T-helper 1 cell treated with Interleukin-12 subunit alpha and Interleukin-12 subunit beta and Interleukin-4 antibody, amounts not matched to agents 30 μg/mL and 1 μg/mL, for 36 hours (primary cell): ENCODE results near the gene FLNB.
A peak's percentile ranks its signal among the peaks of the same experiment; 100 is the strongest.
"Not testable (repeated sequence)": the region's sequence is repeated elsewhere in the genome, so short reads cannot be mapped to it uniquely, and the experiment has no call there.

Experiments used
- H3K27ac Mint-ChIP-seq: one replicate; pipeline ENCODE4 v1.8.0; 2021; ENCODE audit warnings: mild to moderate bottlenecking, mixed read lengths
- H3K27me3 Mint-ChIP-seq: one replicate; pipeline ENCODE4 v1.8.0; 2021; ENCODE audit warnings: low read depth, mixed read lengths
- H3K36me3 Mint-ChIP-seq: one replicate; pipeline ENCODE4 v1.8.0; 2021; ENCODE audit warnings: low read depth, mixed read lengths
- H3K4me1 Mint-ChIP-seq: one replicate; pipeline ENCODE4 v1.8.0; 2021; ENCODE audit warnings: low read depth, mixed read lengths
- H3K4me3 Mint-ChIP-seq: one replicate; pipeline ENCODE4 v1.8.0; 2021; ENCODE audit warnings: mild to moderate bottlenecking, moderate library complexity, mixed read lengths
- H3K9me3 Mint-ChIP-seq: one replicate; pipeline ENCODE4 v1.8.0; 2021; ENCODE audit warnings: mixed read lengths

The FLNB gene

DNA sequence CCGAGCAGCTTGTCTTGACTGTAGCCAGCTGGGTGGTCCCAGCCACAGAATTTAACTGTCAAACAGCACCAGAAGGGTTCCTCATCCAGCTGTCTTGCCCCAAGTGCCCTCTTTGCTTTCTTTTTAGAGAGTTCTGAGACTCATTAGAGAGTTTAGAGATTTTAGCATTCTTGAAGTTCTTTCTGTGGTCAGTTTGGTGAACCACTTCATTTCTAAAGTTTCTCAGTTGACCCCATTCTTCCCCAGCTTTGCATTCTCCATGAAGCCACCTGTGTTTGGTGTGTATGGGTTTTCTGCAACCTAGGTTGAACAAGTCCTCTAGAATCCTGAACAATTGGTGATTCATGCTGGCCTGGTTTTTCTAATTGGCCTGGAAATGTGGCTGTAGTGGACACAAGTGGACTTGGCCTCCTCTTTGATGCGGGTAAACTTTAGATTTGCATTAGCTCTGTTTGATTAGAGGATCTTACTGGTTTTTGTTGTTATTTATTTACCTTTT, 33.7 kb downstream of the FLNB start:
- Mint-ChIP-seq H3K27me3 (peaks cover 3% of the 10 kb centered on the region), H3K4me1 (peaks cover 47% of the 10 kb centered on the region), H3K9me3 (no peaks in the 10 kb centered on the region), H3K27ac (peak overlapping the region; percentile 62), H3K36me3 (peaks cover 7% of the 10 kb centered on the region), H3K4me3 (peak overlapping the region; percentile 41)

DNA sequence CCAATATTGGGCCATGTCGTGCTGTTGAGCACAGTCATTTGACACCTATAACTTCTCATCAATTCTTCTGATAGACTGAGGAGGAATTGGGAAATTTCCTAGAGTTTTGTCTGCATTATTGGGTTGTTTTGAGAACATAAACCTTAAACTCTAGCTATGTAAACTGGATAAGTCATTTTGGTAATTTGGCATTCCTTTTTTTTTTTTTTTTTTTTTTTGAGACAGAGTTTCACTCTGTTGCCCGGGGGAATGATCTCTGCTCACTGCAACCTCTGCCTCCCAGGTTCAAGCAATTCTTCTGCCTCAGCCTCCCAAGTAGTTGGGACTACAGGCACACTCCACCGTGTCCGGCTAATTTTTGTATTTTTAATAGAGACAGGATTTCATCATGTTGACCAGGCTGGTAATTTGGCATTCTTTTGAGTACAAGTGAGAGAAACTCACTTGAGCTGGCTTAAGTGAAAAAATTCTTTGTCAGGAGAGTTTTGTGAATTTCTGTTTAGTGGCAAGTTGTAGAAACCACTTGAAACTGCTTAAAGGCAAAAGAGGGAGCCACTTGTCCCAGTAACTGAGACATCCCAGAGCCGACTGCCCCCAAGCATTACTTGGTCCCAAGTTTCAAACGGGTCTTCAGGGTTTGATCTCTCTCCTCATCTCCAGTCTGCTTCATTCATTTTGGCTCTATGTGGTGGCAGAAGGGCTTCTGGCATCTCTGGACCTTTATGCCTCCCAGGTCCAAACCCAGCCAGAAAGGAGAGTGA, 34.9 kb downstream of the FLNB start:
- Mint-ChIP-seq H3K4me3 (no peak overlapping the region), H3K4me1 (peaks cover 37% of the 10 kb centered on the region), H3K27ac (no peak overlapping the region), H3K36me3 (peaks cover 3% of the 10 kb centered on the region), H3K27me3 (no peaks in the 10 kb centered on the region), H3K9me3 (no peaks in the 10 kb centered on the region)

DNA sequence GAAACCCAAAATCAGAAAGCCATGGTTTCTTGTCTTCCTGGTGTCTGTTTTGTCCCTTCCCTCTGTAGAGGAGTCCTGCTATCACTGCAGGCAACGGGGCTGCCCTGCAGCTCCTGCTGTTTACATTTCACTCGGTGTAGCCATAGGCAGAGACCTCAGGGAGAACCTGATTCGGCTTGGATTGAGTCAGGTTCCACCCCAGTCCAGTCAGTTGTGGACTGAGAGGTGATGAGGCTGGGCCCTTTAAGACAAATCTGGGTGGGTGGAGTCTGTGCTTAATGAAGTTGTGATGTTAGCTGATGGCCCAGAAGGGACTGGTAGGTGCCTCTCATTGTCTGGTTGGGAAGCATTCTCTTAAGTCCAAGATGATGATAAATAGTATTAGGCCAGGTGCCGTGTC, 35.7 kb downstream of the FLNB start:
- H3K4me1 Mint-ChIP-seq = peaks cover 42% of the 10 kb centered on the region
- H3K27ac Mint-ChIP-seq = no peak overlapping the region
- H3K36me3 Mint-ChIP-seq = peaks cover 3% of the 10 kb centered on the region
- no peaks in the 10 kb centered on the region for H3K9me3 Mint-ChIP-seq
- H3K4me3 Mint-ChIP-seq = no peak overlapping the region
- H3K27me3 Mint-ChIP-seq = no peaks in the 10 kb centered on the region

DNA sequence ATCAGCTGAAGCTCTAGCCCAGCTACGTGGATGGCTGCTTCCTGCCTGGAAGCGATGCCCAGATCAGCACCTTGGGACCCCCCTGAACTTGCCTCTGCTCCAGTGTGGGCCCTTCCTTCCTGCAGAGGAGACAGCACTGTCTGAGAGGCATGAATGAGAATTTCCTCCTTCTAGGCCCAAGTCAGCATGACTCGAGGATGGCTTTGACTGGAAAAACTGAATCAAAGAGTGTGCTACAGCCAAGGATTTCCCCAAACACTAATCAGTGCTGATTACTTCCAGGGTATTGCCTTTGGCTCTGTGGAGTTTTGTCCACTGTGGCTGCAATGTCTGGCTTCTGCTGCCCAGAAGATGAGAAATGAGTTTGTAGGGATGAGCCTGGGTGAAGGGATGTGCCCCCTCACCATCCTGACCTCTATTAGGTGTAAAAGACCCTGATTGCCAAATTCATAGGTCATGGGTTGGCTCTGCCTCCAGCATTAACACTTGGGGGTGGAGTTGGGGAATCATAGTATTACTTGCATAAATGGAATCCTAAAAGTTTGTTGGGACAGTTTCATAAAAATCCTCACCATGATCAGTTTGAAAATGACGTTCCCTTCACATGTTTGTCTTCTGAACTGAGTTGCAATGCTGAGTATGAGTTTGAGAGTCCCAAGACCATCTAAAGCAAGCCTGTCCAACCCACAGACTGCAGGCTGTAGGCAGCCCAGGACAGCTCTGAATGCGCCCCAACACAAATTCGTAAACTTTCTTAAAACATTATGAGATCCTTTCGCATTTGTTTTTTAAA, 36.7 kb downstream of the FLNB start:
- no peak overlapping the region for H3K4me3 Mint-ChIP-seq

DNA sequence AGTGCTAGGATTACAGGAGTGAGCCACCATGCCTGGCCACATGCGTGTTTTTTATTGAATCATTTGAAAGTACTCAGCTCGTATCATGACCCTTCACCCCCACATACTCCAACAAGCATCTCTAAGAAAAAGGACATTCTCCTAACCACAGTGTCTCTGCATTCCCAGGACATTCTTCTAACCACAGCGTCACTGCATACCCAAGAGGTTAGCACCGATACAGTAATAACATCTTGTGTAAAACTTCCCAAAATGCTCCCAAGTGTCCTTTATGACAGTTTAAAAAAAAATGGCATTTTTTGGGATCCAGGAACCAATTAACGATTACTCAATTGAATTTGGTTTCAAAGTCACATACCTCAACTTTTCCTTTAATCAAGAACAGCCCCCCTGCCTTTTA, 39.6 kb downstream of the FLNB start:
- H3K4me3 Mint-ChIP-seq = no peak overlapping the region
- no peaks in the 10 kb centered on the region for H3K9me3 Mint-ChIP-seq
- peaks cover 3% of the 10 kb centered on the region for H3K36me3 Mint-ChIP-seq
- no peak overlapping the region for H3K27ac Mint-ChIP-seq
- H3K27me3 Mint-ChIP-seq = no peaks in the 10 kb centered on the region
- H3K4me1 Mint-ChIP-seq = peaks cover 26% of the 10 kb centered on the region

More for the DNA sequence above, 36.7 kb downstream of the FLNB start:
- peaks cover 42% of the 10 kb centered on the region for H3K4me1 Mint-ChIP-seq
- H3K9me3 Mint-ChIP-seq = no peaks in the 10 kb centered on the region
- H3K27ac Mint-ChIP-seq = no peak overlapping the region
- peaks cover 3% of the 10 kb centered on the region for H3K36me3 Mint-ChIP-seq
- H3K27me3 Mint-ChIP-seq = no peaks in the 10 kb centered on the region

DNA sequence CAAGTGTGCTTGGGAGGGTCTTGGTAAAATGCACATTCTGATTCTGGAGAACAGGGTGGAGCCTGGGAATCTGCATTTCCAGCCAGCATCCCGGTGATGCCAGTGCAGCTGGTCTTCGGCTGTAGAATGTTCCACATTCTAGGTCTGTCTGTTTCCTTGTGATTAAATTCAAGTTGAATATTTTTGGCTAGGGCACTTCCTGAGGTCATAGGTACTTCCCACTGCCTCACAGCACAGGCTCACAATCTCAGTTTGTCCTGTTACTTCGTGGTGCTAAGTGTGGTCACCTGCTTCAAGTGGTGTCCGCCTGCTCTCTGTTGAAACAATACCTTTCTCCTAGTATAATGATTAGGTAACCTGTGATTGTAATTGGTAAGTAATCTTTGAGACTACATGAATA, 40.1 kb downstream of the FLNB start:
- no peaks in the 10 kb centered on the region for H3K27me3 Mint-ChIP-seq
- no peak overlapping the region for H3K27ac Mint-ChIP-seq
- no peak overlapping the region for H3K4me3 Mint-ChIP-seq
- H3K9me3 Mint-ChIP-seq = no peaks in the 10 kb centered on the region
- peaks cover 3% of the 10 kb centered on the region for H3K36me3 Mint-ChIP-seq
- peaks cover 26% of the 10 kb centered on the region for H3K4me1 Mint-ChIP-seq

DNA sequence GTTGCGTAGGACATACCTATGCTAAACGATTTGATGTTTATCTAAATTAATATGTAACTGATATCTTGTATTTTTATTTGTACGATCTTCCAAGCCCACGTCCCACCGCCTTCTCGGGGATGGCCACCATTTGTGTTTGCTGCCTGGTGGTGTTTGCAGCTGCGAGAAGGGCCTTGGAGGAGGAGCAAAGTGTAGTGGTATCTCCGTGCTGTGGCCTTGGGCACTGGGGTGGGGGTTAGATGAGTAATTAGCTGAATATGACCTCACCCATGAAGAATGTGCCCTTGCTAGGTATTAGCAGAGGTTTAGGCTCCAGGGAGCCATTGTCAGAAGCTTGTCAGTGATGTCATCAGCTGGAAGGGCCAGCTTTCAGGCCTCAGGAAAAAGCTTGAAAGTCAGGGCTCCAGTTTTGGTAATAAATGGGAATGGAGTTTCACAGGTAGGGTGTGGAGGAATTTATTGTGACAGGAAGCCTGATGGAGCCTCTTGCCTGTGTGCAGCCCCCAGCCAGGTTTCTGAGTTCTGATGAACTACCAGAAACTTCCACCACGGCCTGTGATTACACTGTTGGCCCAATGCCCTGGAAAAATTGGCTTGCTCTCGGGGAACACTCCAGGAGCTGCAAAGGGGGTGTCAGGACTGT, 41.0 kb downstream of the FLNB start:
- H3K9me3 Mint-ChIP-seq = no peaks in the 10 kb centered on the region
- peaks cover 18% of the 10 kb centered on the region for H3K4me1 Mint-ChIP-seq
- peaks cover 3% of the 10 kb centered on the region for H3K36me3 Mint-ChIP-seq
- no peak overlapping the region for H3K27ac Mint-ChIP-seq
- H3K27me3 Mint-ChIP-seq = no peaks in the 10 kb centered on the region
- H3K4me3 Mint-ChIP-seq = no peak overlapping the region

DNA sequence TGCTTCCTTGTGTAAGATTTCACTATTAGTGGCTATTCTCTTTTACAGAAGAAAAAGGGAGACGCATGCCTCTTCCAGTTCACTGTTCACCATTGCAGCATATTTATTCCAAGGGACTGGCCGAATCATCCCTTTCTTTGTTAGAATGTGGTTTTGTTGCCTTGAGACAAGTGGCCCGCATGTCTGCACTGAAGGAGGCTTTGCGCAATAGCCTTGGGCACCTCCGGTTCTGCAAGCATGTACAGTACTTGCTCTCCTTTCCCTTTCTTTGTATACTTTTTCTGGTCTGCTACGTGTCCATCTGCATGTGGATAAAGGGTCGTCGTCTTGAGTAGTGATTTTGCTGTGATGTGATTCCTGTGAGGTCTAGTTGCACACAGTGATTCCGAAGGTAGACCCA, 43.0 kb downstream of the FLNB start:
- Mint-ChIP-seq H3K4me3 (no peak overlapping the region), H3K9me3 (no peaks in the 10 kb centered on the region), H3K36me3 (peaks cover 2% of the 10 kb centered on the region), H3K4me1 (peaks cover 16% of the 10 kb centered on the region), H3K27me3 (no peaks in the 10 kb centered on the region), H3K27ac (no peak overlapping the region)

DNA sequence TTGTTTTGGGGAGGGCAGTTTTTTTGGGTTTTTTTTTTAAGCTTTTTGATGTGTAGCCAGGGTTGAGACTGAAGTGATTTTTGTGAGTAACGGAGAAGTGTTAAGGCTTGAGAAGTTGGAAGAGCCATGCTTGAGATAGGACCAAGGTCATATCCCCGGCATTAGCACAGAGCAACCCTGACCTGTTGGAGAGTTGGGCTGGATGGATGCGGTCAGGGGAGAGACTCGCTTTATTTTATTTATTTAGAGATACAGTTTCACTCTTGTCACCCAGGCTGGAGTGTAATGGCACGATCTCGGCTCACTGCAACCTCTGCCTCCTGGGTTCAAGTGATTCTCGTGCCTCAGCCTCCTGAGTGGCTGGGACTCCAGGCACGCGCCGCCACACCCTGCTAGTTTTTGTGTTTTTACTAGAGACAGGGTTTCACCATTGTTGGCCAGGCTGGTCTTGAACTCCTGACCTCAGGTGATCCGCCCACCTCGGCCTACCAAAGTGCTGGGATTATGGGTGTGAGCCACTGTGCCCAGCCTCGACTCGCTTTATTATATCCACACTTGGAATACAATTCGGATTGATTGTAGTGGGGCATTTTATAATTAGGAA, 43.5 kb downstream of the FLNB start:
- H3K4me1 Mint-ChIP-seq = peaks cover 16% of the 10 kb centered on the region

DNA sequence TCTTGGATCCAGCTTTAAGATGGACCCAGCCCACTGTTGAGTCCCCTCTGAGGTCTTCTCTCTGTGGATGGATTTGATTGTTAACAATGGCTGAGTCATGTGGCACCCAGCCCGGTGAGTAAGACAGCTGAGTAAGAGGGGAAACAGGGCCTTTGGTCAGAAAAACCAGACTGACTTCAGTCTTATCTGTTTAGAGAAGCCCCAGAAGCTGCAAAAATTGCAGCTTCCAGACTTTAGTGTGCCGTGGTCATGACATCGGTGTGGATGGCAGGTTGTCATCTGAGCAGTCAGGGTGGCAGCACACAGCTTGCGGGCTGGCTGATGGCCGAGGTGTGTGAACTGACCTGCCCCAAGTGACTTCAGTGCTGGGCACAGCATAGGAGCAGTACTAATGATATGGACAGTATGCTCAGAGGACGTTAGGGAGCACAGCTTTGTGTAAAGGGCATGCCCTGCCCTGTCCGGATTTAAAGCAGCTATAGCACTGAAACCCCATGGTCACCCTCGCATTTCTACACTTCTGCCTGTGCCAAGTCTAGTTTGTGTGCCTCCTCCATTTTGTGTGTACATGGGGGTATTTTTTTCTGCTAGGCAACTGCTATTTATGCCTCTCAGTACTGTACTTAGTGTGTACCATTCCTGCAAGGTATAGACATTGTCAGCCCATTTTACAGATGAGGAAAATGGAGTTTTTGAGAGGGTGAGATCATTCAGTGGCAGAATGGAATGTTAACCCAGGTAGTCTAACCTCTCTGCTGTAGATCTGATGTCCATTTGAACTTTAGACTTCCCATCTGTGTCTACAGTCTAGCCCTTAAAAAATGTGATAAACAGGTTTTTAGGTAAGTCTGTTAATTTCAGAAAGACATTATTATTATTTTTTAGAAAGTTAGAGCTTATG, 44.4 kb downstream of the FLNB start:
- Mint-ChIP-seq H3K4me3 (no peak overlapping the region), H3K4me1 (peaks cover 16% of the 10 kb centered on the region), H3K36me3 (no peaks in the 10 kb centered on the region), H3K27me3 (no peaks in the 10 kb centered on the region), H3K27ac (no peak overlapping the region), H3K9me3 (no peaks in the 10 kb centered on the region)

More for the DNA sequence above, 43.5 kb downstream of the FLNB start:
- not testable (repeated sequence) for H3K27me3 Mint-ChIP-seq, H3K9me3 Mint-ChIP-seq, H3K36me3 Mint-ChIP-seq, H3K4me3 Mint-ChIP-seq, H3K27ac Mint-ChIP-seq

DNA sequence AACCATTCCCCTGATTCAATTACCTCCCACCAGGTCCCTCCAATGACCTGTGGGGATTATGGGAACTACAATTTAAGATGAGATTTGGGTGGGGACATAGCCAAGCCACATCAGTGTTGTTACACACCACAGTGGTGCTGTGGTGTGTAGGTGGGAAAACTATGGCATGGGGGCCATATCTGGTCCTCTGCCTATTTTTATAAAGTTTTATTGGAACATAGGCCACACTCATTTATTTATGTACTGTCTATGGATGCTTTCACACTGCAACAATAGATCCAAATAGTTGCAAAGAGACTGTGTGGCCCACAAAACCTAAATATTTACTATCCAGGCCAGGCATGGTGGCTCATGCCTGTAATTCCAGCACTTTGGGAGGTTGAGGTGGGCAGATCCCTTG, 46.4 kb downstream of the FLNB start:
- Mint-ChIP-seq H3K27ac (no peak overlapping the region), H3K27me3 (no peaks in the 10 kb centered on the region)

DNA sequence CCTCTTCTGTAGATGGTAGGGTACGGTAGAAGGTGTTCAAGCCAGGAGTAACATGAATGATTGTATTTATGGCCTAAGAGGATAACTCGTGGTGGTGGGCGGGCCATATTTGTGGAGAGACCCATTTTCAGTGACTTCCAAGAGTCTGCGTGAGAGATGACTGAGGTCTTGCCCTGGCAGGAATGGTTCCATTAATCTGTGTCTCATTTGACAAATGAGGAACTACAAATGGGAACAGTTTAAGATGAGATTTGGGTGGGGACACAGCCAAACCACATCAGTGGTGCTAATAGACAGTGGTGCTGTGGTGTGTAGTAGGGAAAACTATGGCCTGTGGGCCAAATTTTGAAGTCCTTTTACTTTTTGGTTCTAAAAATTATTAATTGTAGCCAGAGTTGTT, 47.1 kb downstream of the FLNB start:
- Mint-ChIP-seq H3K9me3 (no peaks in the 10 kb centered on the region), H3K4me1 (peaks cover 7% of the 10 kb centered on the region), H3K27ac (no peak overlapping the region), H3K27me3 (no peaks in the 10 kb centered on the region), H3K4me3 (no peak overlapping the region), H3K36me3 (no peaks in the 10 kb centered on the region)

More for the DNA sequence above, 46.4 kb downstream of the FLNB start:
- no peaks in the 10 kb centered on the region for H3K36me3 Mint-ChIP-seq
- no peak overlapping the region for H3K4me3 Mint-ChIP-seq
- no peaks in the 10 kb centered on the region for H3K9me3 Mint-ChIP-seq
- peaks cover 7% of the 10 kb centered on the region for H3K4me1 Mint-ChIP-seq

DNA sequence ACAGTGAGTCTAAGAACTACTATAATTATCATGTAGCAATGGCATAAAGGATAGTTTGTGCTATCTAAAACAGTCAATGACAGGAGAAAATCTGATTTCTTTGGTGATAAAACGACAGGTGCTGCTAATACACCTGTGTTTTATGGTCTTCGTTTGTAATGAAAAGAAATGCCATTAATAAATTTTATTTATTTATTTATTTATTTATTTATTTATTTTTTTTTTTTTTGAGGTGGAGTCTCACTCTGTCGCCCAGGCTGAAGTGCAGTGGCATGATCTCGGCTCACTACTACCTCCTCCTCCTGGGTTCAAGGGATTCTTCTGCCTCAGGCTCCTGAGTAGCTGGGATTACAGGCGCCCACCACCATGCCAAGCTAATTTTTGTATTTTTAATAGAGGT, 47.7 kb downstream of the FLNB start:
- H3K4me1 Mint-ChIP-seq, H3K27me3 Mint-ChIP-seq, H3K4me3 Mint-ChIP-seq, H3K9me3 Mint-ChIP-seq, H3K36me3 Mint-ChIP-seq, H3K27ac Mint-ChIP-seq: not testable (repeated sequence)
